ENCODE results near the gene CAST.
"Not testable (repeated sequence)": the region's sequence is repeated elsewhere in the genome, so short reads cannot be mapped to it uniquely, and the experiment has no call there.

CAST gene

GRCh38 chr5:96781031-96781971 lies 119.1 kb downstream of the CAST start:
- DNase-seq (ENCODE audit: low read depth in 2 of 2), result no peak

GRCh38 chr5:96783326-96783725 lies 121.2 kb downstream of the CAST start:
- DNase-seq (ENCODE audit: low read depth in 2 of 2), result no peak

GRCh38 chr5:96785326-96786109 lies 123.3 kb downstream of the CAST start:
- DNase-seq (ENCODE audit: low read depth in 2 of 2), result no peak

- DNase-seq (ENCODE audit: low read depth in 2 of 2), result no peak
These were observed 126.1 kb downstream of the CAST start for GRCh38 chr5:96788112-96788749.

- no peak for DNase-seq (ENCODE audit: low read depth in 2 of 2)
These were observed 127.7 kb downstream of the CAST start for GRCh38 chr5:96789794-96790330.

- no peak for DNase-seq (ENCODE audit: low read depth in 2 of 2)
These were observed 128.9 kb downstream of the CAST start for GRCh38 chr5:96790961-96791504.

GRCh38 chr5:96794757-96795156 lies 132.6 kb downstream of the CAST start:
- DNase-seq (ENCODE audit: low read depth in 2 of 2), result peak; percentile 30 to 46

GRCh38 chr5:96795626-96796025 lies 133.4 kb downstream of the CAST start:
- DNase-seq (ENCODE audit: low read depth in 2 of 2), result no peak

GRCh38 chr5:96796434-96796833 lies 134.3 kb downstream of the CAST start:
- DNase-seq (ENCODE audit: low read depth in 2 of 2), result no peak

- not testable (repeated sequence) for DNase-seq (ENCODE audit: low read depth in 2 of 2)
These were observed 139.5 kb downstream of the CAST start for GRCh38 chr5:96801718-96802117.

GRCh38 chr5:96807075-96807654 lies 145.0 kb downstream of the CAST start:
- DNase-seq (ENCODE audit: low read depth in 2 of 2), result peak in 1 of 2 donors; percentile 44

- no peak for DNase-seq (ENCODE audit: low read depth in 2 of 2)
These were observed 146.3 kb downstream of the CAST start for GRCh38 chr5:96808541-96808828.

GRCh38 chr5:96808868-96809558 lies 146.8 kb downstream of the CAST start:
- DNase-seq (ENCODE audit: low read depth in 2 of 2), result no peak

GRCh38 chr5:96809921-96810320 lies 147.7 kb downstream of the CAST start:
- peak; percentile 19 to 29 for DNase-seq (ENCODE audit: low read depth in 2 of 2)

- DNase-seq (ENCODE audit: low read depth in 2 of 2), result no peak
These were observed 150.7 kb downstream of the CAST start for GRCh38 chr5:96812851-96813250.

GRCh38 chr5:96814041-96814440 lies 151.9 kb downstream of the CAST start:
- DNase-seq (ENCODE audit: low read depth in 2 of 2), result no peak

- DNase-seq (ENCODE audit: low read depth in 2 of 2), result no peak
These were observed 154.3 kb downstream of the CAST start for GRCh38 chr5:96816411-96816939.

- DNase-seq (ENCODE audit: low read depth in 2 of 2), result no peak
These were observed 154.8 kb downstream of the CAST start for GRCh38 chr5:96816991-96817390.

GRCh38 chr5:96817506-96817905 lies 155.3 kb downstream of the CAST start:
- DNase-seq (ENCODE audit: low read depth in 2 of 2), result no peak

GRCh38 chr5:96818125-96818788 lies 156.1 kb downstream of the CAST start:
- no peak for DNase-seq (ENCODE audit: low read depth in 2 of 2)
